Caco-2 (cell line): Measurements from ENCODE around the gene FAM20B. TPM values are rescaled to one million over a fixed set of nuclear protein-coding genes. Genes with fewer than 3 reads are reported as not detected.
A peak's percentile ranks its signal among the peaks of the same experiment; 100 is the strongest.

Experiments used
- BruUV-seq: library from RNA; stranded (reverse); fragments of 400-500 nt; replicated peaks from 2 replicates; lab custom pipeline; 2021; lab: Mats Ljungman, UMichigan
- CTCF ChIA-PET: fragments of 300-600 bp; sonication (Branson Sonifier 250); formaldehyde crosslinking; loops from one replicate; lab custom pipeline; 2022; ENCODE audit warnings: antibody characterized with exemption; lab: Charles Lee
- POLR2A ChIA-PET: fragments of 300-600 bp; sonication (Branson Sonifier 250); formaldehyde crosslinking; loops from one replicate; lab custom pipeline; 2022; ENCODE audit warnings: antibody characterized with exemption; lab: Charles Lee
- DNase-seq, 2 experiments: peaks; one replicate each; pipeline versions ENCODE4 v3.0.0 to v3.0.0-alpha.2; 2020 to 2022
- H3K27me3 ChIP-seq: replicated peaks from 2 replicates; pipeline ENCODE4 v1.6.0; 2011; ENCODE audit warnings: low read length; ENCODE audit not compliant: control insufficient read depth, insufficient read depth
- H3K36me3 ChIP-seq: 2 replicates; pipeline ENCODE4 v1.5.1; 2011; ENCODE audit warnings: low read length; ENCODE audit not compliant: control insufficient read depth, insufficient read depth
- H3K4me1 ChIP-seq: fragments of 250-450 bp; sonication (Bioruptor Pico); 2 replicates; pipeline ENCODE4 v1.5.1; 2020; ENCODE audit warnings: mild to moderate bottlenecking
- H3K4me3 ChIP-seq: 2 replicates; pipeline ENCODE4 v1.5.1; 2011; ENCODE audit warnings: low read depth, mild to moderate bottlenecking, control low read depth, low read length
- H3K9me3 ChIP-seq: fragments of 250-450 bp; sonication (Bioruptor Pico); 2 replicates; pipeline ENCODE4 v1.5.1; 2020; ENCODE audit warnings: mild to moderate bottlenecking, moderate library complexity
- H3K27ac Mint-ChIP-seq: one replicate; pipeline ENCODE4 v1.8.0; 2022; ENCODE audit warnings: mixed read lengths; ENCODE audit not compliant: unreplicated experiment
- H3K27me3 Mint-ChIP-seq: one replicate; pipeline ENCODE4 v1.8.0; 2022; ENCODE audit warnings: mixed read lengths; ENCODE audit not compliant: insufficient read depth, unreplicated experiment
- H3K36me3 Mint-ChIP-seq: one replicate; pipeline ENCODE4 v1.8.0; 2022; ENCODE audit warnings: mild to moderate bottlenecking, mixed read lengths; ENCODE audit not compliant: insufficient read depth, unreplicated experiment
- H3K4me1 Mint-ChIP-seq: one replicate; pipeline ENCODE4 v1.8.0; 2022; ENCODE audit warnings: low read depth, mixed read lengths; ENCODE audit not compliant: unreplicated experiment
- H3K4me3 Mint-ChIP-seq: one replicate; pipeline ENCODE4 v1.8.0; 2022; ENCODE audit warnings: mild to moderate bottlenecking, moderate library complexity, mixed read lengths; ENCODE audit not compliant: unreplicated experiment
- H3K9me3 Mint-ChIP-seq: one replicate; pipeline ENCODE4 v1.8.0; 2022; ENCODE audit warnings: mixed read lengths; ENCODE audit not compliant: unreplicated experiment
- CTCF ChIP-seq, 2 experiments: fragments of 200-600 bp in 1 of 2; IDR thresholded peaks; 1 replicate in 1 of 2; 2 replicates in 1 of 2; pipeline versions ENCODE4 v1.5.1 to v1.8.0; 2011 to 2022; ENCODE audit warnings: antibody characterized with exemption in 1 of 2, control low read depth in 1 of 2, inconsistent platforms in 1 of 2, low read depth in 1 of 2, low read length in 1 of 2, mild to moderate bottlenecking in 1 of 2, moderate library complexity in 1 of 2; ENCODE audit not compliant: insufficient read depth in 1 of 2, severe bottlenecking in 1 of 2, unreplicated experiment in 1 of 2
- intact Hi-C: fragments of 100-400 bp; cut with micrococcal nuclease; formaldehyde crosslinking; loops from one replicate; pipeline ENCODE4 v1.10.0; 2022; ENCODE audit not compliant: unreplicated experiment
- total RNA-seq: library from RNA; stranded (reverse); gene quantifications from 2 replicates; pipeline ENCODE4 v1.2.3, GENCODE V29; 2022

Gene FAM20B
- total RNA-seq, 1 experiment from 2014 or later: 24.5 TPM

DNA sequence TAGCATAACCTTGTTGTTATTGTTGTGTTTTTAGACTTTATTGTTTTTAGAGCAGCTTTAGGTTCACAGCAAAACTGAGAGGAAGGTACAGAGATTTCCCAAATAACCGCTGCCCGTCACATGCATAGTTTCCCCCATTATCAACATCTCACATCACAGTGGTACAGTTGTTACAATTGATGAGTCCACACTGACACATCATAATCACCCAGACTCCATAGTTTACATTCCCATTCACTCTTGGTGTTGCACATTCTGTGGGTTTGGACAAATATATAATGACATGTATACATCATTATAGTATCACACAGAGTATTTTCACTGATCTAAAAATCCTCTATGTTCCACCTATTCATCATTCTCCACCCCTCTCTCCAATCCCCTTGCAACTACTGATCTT is 30.2 kb downstream of the FAM20B start:
- no peaks in the 10 kb centered on the region for H3K9me3 ChIP-seq
- Mint-ChIP-seq H3K27me3 (no peaks in the 10 kb centered on the region), H3K36me3 (peaks cover 5% of the 10 kb centered on the region), H3K9me3 (no peaks in the 10 kb centered on the region), H3K27ac (no peak overlapping the region), H3K4me3 (no peak overlapping the region), H3K4me1 (peaks cover 9% of the 10 kb centered on the region)
- CTCF ChIA-PET: no interaction called here
- no TSS peak for BruUV-seq
- H3K4me3 ChIP-seq: no peak overlapping the region
- POLR2A ChIA-PET: no interaction called here
- no peaks in the 10 kb centered on the region for H3K27me3 ChIP-seq
- no peak for DNase-seq
- H3K36me3 ChIP-seq: no peaks in the 10 kb centered on the region
- peaks cover 13% of the 10 kb centered on the region for H3K4me1 ChIP-seq
- no peak for TF ChIP-seq CTCF (IDR thresholded peaks at IDR 0.05; ENCODE audit: insufficient read depth in 1 of 2, low read depth in 1 of 2, low read length in 1 of 2, severe bottlenecking in 1 of 2, unreplicated experiment in 1 of 2)
- intact Hi-C loops: no loop called here

GRCh38 chr1:179058487-179059483 is 33.1 kb downstream of the FAM20B start:
- no peaks in the 10 kb centered on the region for H3K9me3 Mint-ChIP-seq
- peak overlapping the region; percentile 18 for H3K27ac Mint-ChIP-seq
- peaks cover 11% of the 10 kb centered on the region for H3K36me3 Mint-ChIP-seq
- DNase-seq: no peak
- ChIA-PET CTCF (no interaction called here), POLR2A (no interaction called here)
- Histone ChIP-seq H3K27me3 (no peaks in the 10 kb centered on the region), H3K9me3 (no peaks in the 10 kb centered on the region), H3K4me1 (peaks cover 13% of the 10 kb centered on the region), H3K36me3 (no peaks in the 10 kb centered on the region), H3K4me3 (no peak overlapping the region)
- peaks cover 9% of the 10 kb centered on the region for H3K4me1 Mint-ChIP-seq
- TF ChIP-seq CTCF (IDR thresholded peaks at IDR 0.05; ENCODE audit: insufficient read depth in 1 of 2, low read depth in 1 of 2, low read length in 1 of 2, severe bottlenecking in 1 of 2, unreplicated experiment in 1 of 2): no peak
- no peak overlapping the region for H3K4me3 Mint-ChIP-seq
- no peaks in the 10 kb centered on the region for H3K27me3 Mint-ChIP-seq
- no TSS peak for BruUV-seq
- intact Hi-C loops: no loop called here

GRCh38 chr1:179061360-179062282 is 35.9 kb downstream of the FAM20B start:
- Histone ChIP-seq H3K9me3 (no peaks in the 10 kb centered on the region), H3K4me1 (peaks cover 13% of the 10 kb centered on the region), H3K4me3 (no peak overlapping the region), H3K36me3 (no peaks in the 10 kb centered on the region), H3K27me3 (no peaks in the 10 kb centered on the region)
- Mint-ChIP-seq H3K9me3 (no peaks in the 10 kb centered on the region), H3K27me3 (no peaks in the 10 kb centered on the region), H3K36me3 (peaks cover 6% of the 10 kb centered on the region), H3K27ac (no peak overlapping the region), H3K4me1 (peaks cover 9% of the 10 kb centered on the region), H3K4me3 (no peak overlapping the region)
- TF ChIP-seq CTCF (IDR thresholded peaks at IDR 0.05; ENCODE audit: insufficient read depth in 1 of 2, low read depth in 1 of 2, low read length in 1 of 2, severe bottlenecking in 1 of 2, unreplicated experiment in 1 of 2): no peak
- POLR2A ChIA-PET: no interaction called here
- BruUV-seq: no TSS peak
- intact Hi-C loops: no loop called here
- no peak for DNase-seq
- CTCF ChIA-PET: no interaction called here
